ENCODE measurements around the gene CDSN.
"Not testable (repeated sequence)": the region's sequence is repeated elsewhere in the genome, so short reads cannot be mapped to it uniquely, and the experiment has no call there.

DNA sequence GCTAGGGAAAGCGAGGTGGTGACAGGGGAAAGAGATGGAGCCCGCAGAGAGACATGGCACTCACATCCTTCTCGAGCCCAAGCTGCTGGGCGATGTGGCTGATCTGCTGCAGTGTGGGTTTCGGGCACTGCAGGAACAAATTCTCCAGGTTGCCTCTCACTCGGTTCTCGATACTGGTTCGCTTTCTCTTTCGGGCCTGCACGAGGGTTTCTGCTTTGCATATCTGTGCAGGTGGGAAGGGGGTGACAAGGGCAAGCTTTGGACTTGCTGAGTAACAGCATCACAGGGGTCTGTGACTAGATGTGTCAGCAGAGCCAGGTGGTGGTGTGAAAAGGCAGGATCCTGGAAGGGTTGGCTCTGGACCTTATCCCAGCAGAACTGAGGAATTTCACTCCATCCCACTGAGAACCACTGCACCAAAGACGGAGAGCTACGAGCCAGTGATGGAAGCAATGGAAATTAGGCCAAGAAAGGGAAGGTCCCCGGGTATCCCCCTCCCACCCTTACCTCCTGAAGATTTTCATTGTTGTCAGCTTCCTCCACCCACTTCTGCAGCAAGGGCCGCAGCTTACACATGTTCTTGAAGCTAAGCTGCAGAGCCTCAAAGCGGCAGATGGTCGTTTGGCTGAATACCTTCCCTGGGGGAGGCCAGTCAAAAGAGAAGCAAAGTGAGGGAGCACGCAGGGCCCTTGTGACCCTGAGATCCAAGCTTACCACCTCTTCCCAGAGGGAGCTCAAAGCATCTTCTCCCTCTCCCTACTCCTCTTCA is 45.0 kb upstream of the CDSN start:
- not testable (repeated sequence) for TF ChIP-seq EZH2phosphoT487 (IDR thresholded peaks at IDR 0.05; ENCODE audit: borderline replicate concordance); CEBPB (IDR thresholded peaks at IDR 0.05; ENCODE audit: low read depth); FOSL1 (IDR thresholded peaks at IDR 0.05; ENCODE audit: low read depth); POLR2AphosphoS5 (IDR thresholded peaks at IDR 0.05; ENCODE audit: low read depth, low read length); TCF7L2 (IDR thresholded peaks at IDR 0.05; ENCODE audit: borderline replicate concordance, extremely low read depth, insufficient read depth, insufficient read length); YY1 (IDR thresholded peaks at IDR 0.05; ENCODE audit: extremely low read depth, insufficient replicate concordance, low read depth, low read length); ZNF274 (IDR thresholded peaks at IDR 0.05; ENCODE audit: low read depth, low read length); POLR2A (IDR thresholded peaks at IDR 0.05; ENCODE audit: borderline replicate concordance, extremely low read depth, insufficient read depth, insufficient read length)
- TF ChIP-seq, protein P1, sequence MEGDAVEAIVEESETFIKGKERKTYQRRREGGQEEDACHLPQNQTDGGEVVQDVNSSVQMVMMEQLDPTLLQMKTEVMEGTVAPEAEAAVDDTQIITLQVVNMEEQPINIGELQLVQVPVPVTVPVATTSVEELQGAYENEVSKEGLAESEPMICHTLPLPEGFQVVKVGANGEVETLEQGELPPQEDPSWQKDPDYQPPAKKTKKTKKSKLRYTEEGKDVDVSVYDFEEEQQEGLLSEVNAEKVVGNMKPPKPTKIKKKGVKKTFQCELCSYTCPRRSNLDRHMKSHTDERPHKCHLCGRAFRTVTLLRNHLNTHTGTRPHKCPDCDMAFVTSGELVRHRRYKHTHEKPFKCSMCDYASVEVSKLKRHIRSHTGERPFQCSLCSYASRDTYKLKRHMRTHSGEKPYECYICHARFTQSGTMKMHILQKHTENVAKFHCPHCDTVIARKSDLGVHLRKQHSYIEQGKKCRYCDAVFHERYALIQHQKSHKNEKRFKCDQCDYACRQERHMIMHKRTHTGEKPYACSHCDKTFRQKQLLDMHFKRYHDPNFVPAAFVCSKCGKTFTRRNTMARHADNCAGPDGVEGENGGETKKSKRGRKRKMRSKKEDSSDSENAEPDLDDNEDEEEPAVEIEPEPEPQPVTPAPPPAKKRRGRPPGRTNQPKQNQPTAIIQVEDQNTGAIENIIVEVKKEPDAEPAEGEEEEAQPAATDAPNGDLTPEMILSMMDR (IDR thresholded peaks at IDR 0.05 in 2 of 3, conservative IDR thresholded peaks at IDR 0.05 in 1 of 3; ENCODE audit: borderline replicate concordance in 1 of 3, insufficient read depth in 1 of 3, low read depth in 2 of 3, low read length in 2 of 3), result not testable (repeated sequence)
- TF ChIP-seq, protein P2, sequence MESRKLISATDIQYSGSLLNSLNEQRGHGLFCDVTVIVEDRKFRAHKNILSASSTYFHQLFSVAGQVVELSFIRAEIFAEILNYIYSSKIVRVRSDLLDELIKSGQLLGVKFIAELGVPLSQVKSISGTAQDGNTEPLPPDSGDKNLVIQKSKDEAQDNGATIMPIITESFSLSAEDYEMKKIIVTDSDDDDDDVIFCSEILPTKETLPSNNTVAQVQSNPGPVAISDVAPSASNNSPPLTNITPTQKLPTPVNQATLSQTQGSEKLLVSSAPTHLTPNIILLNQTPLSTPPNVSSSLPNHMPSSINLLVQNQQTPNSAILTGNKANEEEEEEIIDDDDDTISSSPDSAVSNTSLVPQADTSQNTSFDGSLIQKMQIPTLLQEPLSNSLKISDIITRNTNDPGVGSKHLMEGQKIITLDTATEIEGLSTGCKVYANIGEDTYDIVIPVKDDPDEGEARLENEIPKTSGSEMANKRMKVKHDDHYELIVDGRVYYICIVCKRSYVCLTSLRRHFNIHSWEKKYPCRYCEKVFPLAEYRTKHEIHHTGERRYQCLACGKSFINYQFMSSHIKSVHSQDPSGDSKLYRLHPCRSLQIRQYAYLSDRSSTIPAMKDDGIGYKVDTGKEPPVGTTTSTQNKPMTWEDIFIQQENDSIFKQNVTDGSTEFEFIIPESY (IDR thresholded peaks at IDR 0.05; ENCODE audit: extremely low read depth, insufficient replicate concordance, low read length), result not testable (repeated sequence)
